ENCODE data around the gene NAXE.
"Not testable (repeated sequence)": the region's sequence is repeated elsewhere in the genome, so short reads cannot be mapped to it uniquely, and the experiment has no call there.

The NAXE gene

GRCh38 chr1:156571261-156571852 lies 20.2 kb upstream of the NAXE start:
- no peak for DNase-seq

GRCh38 chr1:156571919-156572662 lies 19.5 kb upstream of the NAXE start, which contains the start of gene IQGAP3:
TSS of gene IQGAP3 (minus strand) at chr1:156572565. CDS start at chr1:156572529, 36 bp downstream.
- DNase-seq = peak; percentile 84

GRCh38 chr1:156572663-156573018 lies 18.9 kb upstream of the NAXE start:
- no peak for DNase-seq

- no peak for DNase-seq
Observed at GRCh38 chr1:156574039-156574633, 17.4 kb upstream of the NAXE start.

- no peak for DNase-seq
Observed at GRCh38 chr1:156577550-156577949, 14.0 kb upstream of the NAXE start.

GRCh38 chr1:156578055-156578454 lies 13.5 kb upstream of the NAXE start:
- DNase-seq = no peak

GRCh38 chr1:156579472-156579871 lies 12.1 kb upstream of the NAXE start, which contains the start of gene TTC24:
TSS of gene TTC24 (plus strand) at chr1:156579723. CDS start at chr1:156581365, 1,642 bp downstream.
- no peak for DNase-seq

DNA sequence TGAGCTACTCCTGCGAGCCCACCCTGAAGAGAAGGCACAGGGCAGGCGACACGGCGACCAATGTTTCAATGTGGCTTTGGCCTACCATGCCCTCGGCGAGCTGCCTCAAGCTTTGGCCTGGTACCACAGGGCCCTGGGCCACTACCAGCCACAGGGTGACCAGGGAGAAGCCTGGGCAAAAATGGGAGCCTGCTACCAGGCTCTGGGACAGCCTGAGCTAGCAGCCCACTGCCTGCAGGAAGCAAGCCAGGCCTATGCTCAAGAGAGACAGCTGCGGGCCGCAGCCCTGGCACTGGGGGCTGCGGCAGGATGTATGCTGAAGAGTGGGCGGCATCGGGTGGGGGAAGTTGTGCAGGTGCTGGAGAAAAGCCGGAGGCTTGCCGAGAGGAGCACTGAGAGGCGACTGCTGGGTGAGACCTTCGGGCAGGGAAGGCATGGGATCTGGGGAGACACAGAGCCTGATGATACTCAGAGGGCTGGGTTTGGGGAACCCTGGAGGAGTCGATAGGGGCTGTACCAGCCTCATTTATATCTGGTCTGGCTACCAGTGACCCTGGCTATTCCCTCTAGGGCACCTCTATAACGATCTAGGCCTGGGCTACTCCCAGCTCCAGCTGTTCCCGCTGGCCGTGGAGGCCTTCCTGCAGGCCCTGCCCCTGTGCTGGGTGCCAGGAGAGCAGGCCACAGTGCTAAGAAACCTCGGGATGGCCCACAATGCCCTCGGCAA lies 9.8 kb upstream of the NAXE start:
- DNase-seq = peak; percentile 71

GRCh38 chr1:156582388-156583017 lies 9.1 kb upstream of the NAXE start:
- DNase-seq = peak; percentile 53

GRCh38 chr1:156583821-156584622 lies 7.6 kb upstream of the NAXE start:
- DNase-seq = peak; percentile 87

DNA sequence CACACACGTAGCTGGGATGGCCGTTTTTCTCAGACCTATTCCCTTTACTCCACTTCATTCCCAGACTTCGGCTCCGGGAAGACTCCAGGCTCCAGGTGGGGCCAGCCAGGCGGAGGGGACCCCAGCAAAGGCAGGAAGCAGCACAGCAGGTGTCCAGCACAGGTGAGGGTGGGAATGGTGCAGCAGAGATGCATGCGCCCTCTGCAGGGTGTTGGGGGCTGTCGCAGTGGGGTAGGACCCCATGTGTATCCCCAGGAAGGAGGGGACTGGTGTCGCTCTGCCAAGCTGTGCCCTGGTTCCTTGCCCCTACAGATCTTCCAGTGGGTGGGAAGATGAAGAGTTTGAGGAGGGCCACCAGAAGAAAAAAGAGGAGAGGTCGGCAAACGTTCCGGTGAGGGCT lies 6.8 kb upstream of the NAXE start:
- no peak for DNase-seq

- no peak for DNase-seq
Observed at GRCh38 chr1:156586323-156586722, 5.3 kb upstream of the NAXE start.

DNA sequence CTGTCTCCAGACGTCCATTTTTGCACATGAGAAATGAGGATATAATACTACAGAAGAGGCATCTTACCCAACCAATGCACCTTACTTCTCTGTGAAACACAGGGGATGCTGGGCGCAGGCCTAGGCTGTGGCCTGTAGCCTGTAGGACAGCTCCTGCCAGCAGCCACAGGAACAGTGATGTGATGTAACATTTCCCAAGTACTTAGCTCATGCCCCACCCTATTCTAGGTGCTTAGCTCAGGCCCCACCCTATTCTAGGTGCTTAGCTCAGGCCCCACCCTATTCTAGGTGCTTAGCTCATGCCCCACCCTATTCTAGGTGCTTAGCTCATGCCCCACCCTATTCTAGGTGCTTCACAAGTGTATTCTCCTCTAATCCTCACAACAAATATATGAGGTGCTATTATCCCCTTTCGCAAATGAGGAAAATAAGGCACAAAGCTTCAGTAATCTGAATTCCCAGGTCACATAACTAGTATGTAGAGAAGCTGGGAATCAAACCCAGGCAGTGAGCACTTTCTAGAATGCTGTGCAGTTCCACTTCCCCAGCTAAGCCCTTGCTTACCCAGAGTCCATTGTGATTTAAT lies 4.6 kb upstream of the NAXE start:
- DNase-seq = no peak

DNA sequence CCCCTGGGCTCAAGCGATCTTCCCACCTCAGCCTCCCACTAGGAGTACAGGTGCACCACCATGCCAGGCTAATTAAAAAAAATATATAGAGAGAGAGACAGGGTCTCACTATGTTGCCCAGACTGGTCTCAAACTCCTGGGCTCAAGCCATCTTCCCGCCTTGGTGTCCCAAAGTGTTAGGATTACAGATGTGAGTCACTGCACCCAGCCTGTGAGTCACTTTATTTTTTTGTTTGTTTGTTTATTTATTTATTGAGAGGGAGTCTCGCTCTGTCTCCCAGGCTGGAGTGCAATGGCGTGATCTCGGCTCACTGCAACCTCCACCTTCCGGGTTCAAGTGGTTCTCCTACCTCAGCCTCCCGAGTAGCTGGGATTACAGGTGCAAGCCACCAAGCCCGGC lies 3.6 kb upstream of the NAXE start:
- not testable (repeated sequence) for DNase-seq

- no peak for DNase-seq
Observed at GRCh38 chr1:156589546-156589945, 2.0 kb upstream of the NAXE start.

DNA sequence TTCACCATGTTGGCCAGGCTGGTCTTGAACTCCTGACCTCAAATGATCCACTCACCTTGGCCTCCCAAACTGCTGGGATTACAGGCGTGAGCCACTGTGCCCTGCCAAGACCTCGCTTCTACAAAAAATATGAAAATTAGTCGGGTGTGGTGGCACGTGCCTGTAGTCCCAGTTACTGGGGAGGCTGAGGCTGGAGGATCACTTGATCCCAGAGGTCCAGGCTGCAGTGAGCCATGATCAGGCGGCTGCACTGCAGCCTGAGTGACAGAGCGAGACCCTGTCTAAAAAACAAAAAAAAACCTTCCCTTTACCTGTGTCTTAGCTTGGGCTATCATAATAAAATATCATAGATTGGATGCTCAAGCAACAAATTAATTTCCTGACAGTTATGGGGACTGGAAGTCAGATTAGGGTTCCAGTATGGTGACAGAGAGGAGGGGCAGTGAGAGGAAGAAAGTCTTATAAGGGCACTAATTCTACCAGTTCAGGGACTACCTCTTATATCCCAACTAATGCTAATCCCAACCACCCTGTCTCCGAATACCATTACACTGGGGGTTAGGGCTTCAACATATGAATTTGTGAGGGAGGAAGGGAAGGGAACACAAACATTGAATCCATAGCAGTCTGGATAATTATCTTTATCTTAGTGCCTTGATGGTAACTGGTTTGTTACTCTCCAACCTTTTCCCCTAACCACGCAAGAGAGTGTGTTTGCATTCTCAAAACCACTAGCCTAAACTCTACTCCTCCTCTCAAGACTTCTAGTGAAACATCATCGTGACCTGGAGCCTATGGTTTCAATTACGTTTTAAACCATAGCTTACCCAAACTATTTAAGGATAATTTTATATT lies 1.0 kb upstream of the NAXE start:
- no peak for DNase-seq

DNA sequence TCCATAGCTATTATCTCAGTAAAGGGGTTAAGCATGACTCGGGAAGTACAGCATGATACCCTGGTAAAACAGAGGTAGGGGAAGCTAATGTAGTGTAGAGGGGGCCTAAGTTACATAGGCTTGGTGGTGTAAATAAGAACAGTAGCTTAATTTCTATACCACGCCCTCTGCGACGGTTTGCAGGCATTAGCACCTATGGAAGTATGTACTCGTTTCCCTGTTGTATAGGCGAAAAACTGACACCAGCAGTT lies 470 bp upstream of the NAXE start:
- no peak for DNase-seq

GRCh38 chr1:156592158-156592909 lies 758 bp downstream of the NAXE start:
- DNase-seq = no peak

GRCh38 chr1:156592910-156593660 lies 1.5 kb downstream of the NAXE start:
- DNase-seq = no peak

DNA sequence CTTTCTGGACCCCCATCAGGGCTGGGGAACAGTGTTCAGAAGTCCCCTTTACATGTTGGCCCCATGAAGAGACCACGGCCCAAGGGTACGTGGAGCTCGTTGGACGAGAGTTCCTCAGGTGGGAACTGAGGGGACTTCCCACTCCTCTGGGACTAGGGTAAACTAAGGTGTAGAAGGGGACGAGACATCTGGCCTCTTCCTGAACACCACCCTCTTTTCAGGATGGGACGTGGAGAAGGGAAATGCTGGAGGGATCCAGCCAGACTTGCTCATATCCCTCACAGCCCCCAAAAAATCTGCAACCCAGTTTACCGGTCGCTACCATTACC lies 2.0 kb downstream of the NAXE start:
- DNase-seq = no peak

All from stimulated activated CD8-positive, alpha-beta memory T cell treated with anti-CD3 and anti-CD28 coated beads, Interleukin-4, amount 100 ng/mL, for 48 hours (primary cell).